Sigmoid colon (tissue), 3 donors: Measurements from ENCODE around the gene ARL14.

Experiments
- CTCF ChIP-seq, 4 experiments: fragments of 450-650 bp in 3 of 4; fragments of 200-600 bp in 1 of 4; IDR thresholded peaks; one replicate each; pipeline ENCODE4 v1.5.1; 2016 to 2019; ENCODE audit warnings: antibody characterized with exemption in 4 of 4, mild to moderate bottlenecking in 3 of 4, moderate library complexity in 2 of 4
- POLR2A ChIP-seq, 2 donors: fragments of 450-650 bp; IDR thresholded peaks; one replicate each; pipeline ENCODE4 v1.6.1; 2016; ENCODE audit warnings: antibody characterized with exemption in 2 of 2, mild to moderate bottlenecking in 2 of 2, moderate library complexity in 2 of 2

GRCh38 chr3:160677459-160677881 lies 510 bp downstream of the ARL14 start:
- TF ChIP-seq POLR2A (IDR thresholded peaks at IDR 0.05), result no peak
- TF ChIP-seq CTCF (IDR thresholded peaks at IDR 0.05), result no peak
